ENCODE results near the gene CCNC. TPM values are rescaled to one million over a fixed set of nuclear protein-coding genes. Genes with fewer than 3 reads are reported as not detected.

The CCNC gene
- total and polyA plus RNA-seq, 2 of the 13 experiments (the other 11 are each of a cell fraction or from before 2014, with no cell fraction given): 69.6 to 141 TPM

- TF ChIP-seq LRRFIP1 (CRISPR knock-in tag; conservative IDR thresholded peaks at IDR 0.05) (no peak), SIN3A (IDR thresholded peaks at IDR 0.05; ENCODE audit: borderline replicate concordance, low read depth, low read length) (no peak; the same call in 1 of the 2 replicates), MIER2 (CRISPR knock-in tag; IDR thresholded peaks at IDR 0.05) (peak; percentile 84), ZNF253 (CRISPR knock-in tag; IDR thresholded peaks at IDR 0.05; ENCODE audit: borderline replicate concordance) (no peak), SMARCE1 (IDR thresholded peaks at IDR 0.05; ENCODE audit: borderline replicate concordance) (no peak), ZNF800 (CRISPR knock-in tag; IDR thresholded peaks at IDR 0.05) (peak; percentile 88; the same call in 1 of the 2 replicates), ATF6 (CRISPR knock-in tag; conservative IDR thresholded peaks at IDR 0.05) (no peak), ZNF510 (CRISPR knock-in tag; IDR thresholded peaks at IDR 0.05; ENCODE audit: low read depth) (0 out of 2 replicates have a peak, but pooled peaks have one; percentile 39), PAX8 (CRISPR knock-in tag; IDR thresholded peaks at IDR 0.05; ENCODE audit: borderline replicate concordance) (0 out of 2 replicates have a peak, but pooled peaks have one; percentile 79), MYPOP (CRISPR knock-in tag; IDR thresholded peaks at IDR 0.05) (peak; percentile 63), FOSL2 (CRISPR knock-in tag; IDR thresholded peaks at IDR 0.05) (peak; percentile 77), ASH2L (IDR thresholded peaks at IDR 0.05; ENCODE audit: insufficient read length, low read depth, low read length) (peak; percentile 99), ZNF761 (CRISPR knock-in tag; conservative IDR thresholded peaks at IDR 0.05) (no peak), ZNF570 (CRISPR knock-in tag; IDR thresholded peaks at IDR 0.05; ENCODE audit: borderline replicate concordance) (no peak), ZNF274 (CRISPR knock-in tag; IDR thresholded peaks at IDR 0.05) (no peak; the same call in 1 of the 2 replicates), ZNF83 (CRISPR knock-in tag; IDR thresholded peaks at IDR 0.05; ENCODE audit: borderline replicate concordance) (no peak), ZNF33B (CRISPR knock-in tag; IDR thresholded peaks at IDR 0.05) (no peak), NKX3-1 (CRISPR knock-in tag; IDR thresholded peaks at IDR 0.05) (peak; percentile 95)
- TF ChIP-seq, protein P1, sequence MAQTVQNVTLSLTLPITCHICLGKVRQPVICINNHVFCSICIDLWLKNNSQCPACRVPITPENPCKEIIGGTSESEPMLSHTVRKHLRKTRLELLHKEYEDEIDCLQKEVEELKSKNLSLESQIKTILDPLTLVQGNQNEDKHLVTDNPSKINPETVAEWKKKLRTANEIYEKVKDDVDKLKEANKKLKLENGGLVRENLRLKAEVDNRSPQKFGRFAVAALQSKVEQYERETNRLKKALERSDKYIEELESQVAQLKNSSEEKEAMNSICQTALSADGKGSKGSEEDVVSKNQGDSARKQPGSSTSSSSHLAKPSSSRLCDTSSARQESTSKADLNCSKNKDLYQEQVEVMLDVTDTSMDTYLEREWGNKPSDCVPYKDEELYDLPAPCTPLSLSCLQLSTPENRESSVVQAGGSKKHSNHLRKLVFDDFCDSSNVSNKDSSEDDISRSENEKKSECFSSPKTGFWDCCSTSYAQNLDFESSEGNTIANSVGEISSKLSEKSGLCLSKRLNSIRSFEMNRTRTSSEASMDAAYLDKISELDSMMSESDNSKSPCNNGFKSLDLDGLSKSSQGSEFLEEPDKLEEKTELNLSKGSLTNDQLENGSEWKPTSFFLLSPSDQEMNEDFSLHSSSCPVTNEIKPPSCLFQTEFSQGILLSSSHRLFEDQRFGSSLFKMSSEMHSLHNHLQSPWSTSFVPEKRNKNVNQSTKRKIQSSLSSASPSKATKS (CRISPR knock-in tag; IDR thresholded peaks at IDR 0.05): peak; percentile 80; the same call in 1 of the 2 replicates
Measured at GRCh38 chr6:99568103-99568933, at the start of gene CCNC (continued).
